HepG2 (cell line): Measurements from ENCODE around the gene PRR30. TPM values are rescaled to one million over a fixed set of nuclear protein-coding genes. Genes with fewer than 3 reads are reported as not detected.

Experiments used
- BORCS8-MEF2B ChIP-seq: sonication (generic); formaldehyde crosslinking; IDR thresholded peaks from 2 replicates; pipeline ENCODE4 v1.8.0; 2022; ENCODE audit warnings: mild to moderate bottlenecking, missing genetic modification reagents
- HDAC1 ChIP-seq: sonication (generic); formaldehyde crosslinking; IDR thresholded peaks from 2 replicates; pipeline ENCODE4 v1.5.1; 2020; ENCODE audit warnings: mild to moderate bottlenecking, missing genetic modification reagents
- HNRNPL ChIP-seq: fragments of 200-400 bp; formaldehyde crosslinking; IDR thresholded peaks from 2 replicates; pipeline ENCODE4 v1.6.1; 2017; ENCODE audit warnings: mild to moderate bottlenecking, low read depth, low read length
- IKZF4 ChIP-seq: sonication (generic); formaldehyde crosslinking; IDR thresholded peaks from 2 replicates; pipeline ENCODE4 v1.5.1; 2020; ENCODE audit warnings: borderline replicate concordance, mild to moderate bottlenecking, low read depth, missing genetic modification reagents; ENCODE audit errors: not compliant biosample characterization
- KAT2B ChIP-seq: fragments of 150-350 bp; IDR thresholded peaks from 2 replicates; pipeline ENCODE4 v1.6.1; 2014; ENCODE audit warnings: low read depth, low read length, borderline replicate concordance
- KLF13 ChIP-seq: sonication (generic); formaldehyde crosslinking; IDR thresholded peaks from 2 replicates; pipeline ENCODE4 v1.4.0; 2020; ENCODE audit warnings: mild to moderate bottlenecking, missing genetic modification reagents
- KMT2B ChIP-seq: IDR thresholded peaks from 2 replicates; pipeline ENCODE4 v1.6.1; 2016; ENCODE audit warnings: missing genetic modification reagents, missing compliant biosample characterization
- MED13 ChIP-seq: sonication (generic); formaldehyde crosslinking; IDR thresholded peaks from 2 replicates; pipeline ENCODE4 v1.5.0; 2020; ENCODE audit warnings: missing genetic modification reagents
- MTA3 ChIP-seq: sonication (generic); formaldehyde crosslinking; IDR thresholded peaks from 2 replicates; pipeline ENCODE4 v1.4.0; 2020; ENCODE audit warnings: missing genetic modification reagents
- PTBP1 ChIP-seq: fragments of 200-400 bp; formaldehyde crosslinking; IDR thresholded peaks from 2 replicates; pipeline ENCODE4 v1.6.1; 2018; ENCODE audit warnings: low read length, low read depth; ENCODE audit not compliant: poor library complexity, severe bottlenecking
- RELA ChIP-seq: sonication (generic); formaldehyde crosslinking; IDR thresholded peaks from 2 replicates; pipeline ENCODE4 v1.4.0; 2020; ENCODE audit warnings: missing genetic modification reagents
- SETDB1 ChIP-seq: sonication (generic); formaldehyde crosslinking; IDR thresholded peaks from 2 replicates; pipeline ENCODE4 v1.5.1; 2020; ENCODE audit warnings: missing genetic modification reagents, mild to moderate bottlenecking, borderline replicate concordance
- THYN1 ChIP-seq: sonication (generic); formaldehyde crosslinking; IDR thresholded peaks from 2 replicates; pipeline ENCODE4 v1.8.1; 2023; ENCODE audit warnings: low read depth, mild to moderate bottlenecking, moderate library complexity, missing genetic modification reagents, borderline replicate concordance
- ZNF30 ChIP-seq: sonication (generic); formaldehyde crosslinking; IDR thresholded peaks from 2 replicates; pipeline ENCODE4 v1.5.0; 2020; ENCODE audit warnings: mild to moderate bottlenecking, missing genetic modification reagents
- ZNF354B ChIP-seq: sonication (generic); formaldehyde crosslinking; IDR thresholded peaks from 2 replicates; pipeline ENCODE4 v1.8.0; 2022; ENCODE audit warnings: mild to moderate bottlenecking, missing genetic modification reagents
- ZNF530 ChIP-seq: sonication (generic); formaldehyde crosslinking; IDR thresholded peaks from 2 replicates; pipeline ENCODE4 v1.5.0; 2020; ENCODE audit warnings: low read depth, mild to moderate bottlenecking, missing genetic modification reagents
- ZNF543 ChIP-seq: sonication (generic); formaldehyde crosslinking; IDR thresholded peaks from 2 replicates; pipeline ENCODE4 v1.4.0; 2020; ENCODE audit warnings: mild to moderate bottlenecking, missing genetic modification reagents
- ZNF891 ChIP-seq: sonication (generic); formaldehyde crosslinking; IDR thresholded peaks from 2 replicates; pipeline ENCODE4 v1.5.0; 2020; ENCODE audit warnings: mild to moderate bottlenecking, missing genetic modification reagents
- ZSCAN12 ChIP-seq: sonication (generic); formaldehyde crosslinking; IDR thresholded peaks from 2 replicates; pipeline ENCODE4 v1.9.0; 2021; ENCODE audit warnings: mild to moderate bottlenecking, missing genetic modification reagents
- ZSCAN21 ChIP-seq: sonication (generic); formaldehyde crosslinking; IDR thresholded peaks from 2 replicates; pipeline ENCODE4 v1.8.0; 2022; ENCODE audit warnings: mild to moderate bottlenecking, missing genetic modification reagents, moderate library complexity, borderline replicate concordance
- ZSCAN31 ChIP-seq: sonication (generic); formaldehyde crosslinking; IDR thresholded peaks from 2 replicates; pipeline ENCODE4 v1.5.0; 2020; ENCODE audit warnings: low read depth, mild to moderate bottlenecking, missing genetic modification reagents
- polyA plus RNA-seq, 8 experiments: library from polyadenylated mRNA; depleted of rRNA in 3 of 8; stranded (reverse) in 7 of 8; unstranded in 1 of 8; fragments of >200 nt; fragmentation: Illumina TruSeq in 4 of 8; extraction: Trizol in 4 of 8; gene quantifications; 2 replicates each; pipeline versions ENCODE4 v1.2.1 to v1.2.3, GENCODE V29; 2011 to 2016; ENCODE audit warnings: low read depth in 4 of 8, missing spikeins in 1 of 8, mixed read lengths in 1 of 8; ENCODE audit not compliant: insufficient read depth in 1 of 8
- total RNA-seq, 5 experiments: library from RNA; depleted of rRNA; stranded (reverse); fragments of >200 nt; fragmentation: Illumina TruSeq; extraction: Trizol; gene quantifications; 2 replicates each; pipeline ENCODE4 v1.2.3, GENCODE V29; 2016; ENCODE audit warnings: low read depth in 1 of 5
- TF ChIP-seq, protein P1 (sequence below): sonication (generic); formaldehyde crosslinking; IDR thresholded peaks from 2 replicates; pipeline ENCODE4 v1.5.0; 2020; ENCODE audit warnings: missing genetic modification reagents
- TF ChIP-seq, protein P2 (sequence below): sonication (generic); formaldehyde crosslinking; IDR thresholded peaks from 2 replicates; pipeline ENCODE4 v1.4.0; 2020; ENCODE audit warnings: mild to moderate bottlenecking, missing genetic modification reagents
- TF ChIP-seq, protein P3 (sequence below): IDR thresholded peaks from 2 replicates; pipeline ENCODE4 v1.6.1; 2016; ENCODE audit warnings: missing biosample characterization, missing genetic modification reagents, low read depth
- TF ChIP-seq, protein P4 (sequence below): sonication (generic); formaldehyde crosslinking; conservative IDR thresholded peaks from 2 replicates; pipeline ENCODE4 v1.8.0; 2022; ENCODE audit warnings: missing genetic modification reagents

Gene PRR30
- total and polyA plus RNA-seq, 2 of the 13 experiments (the other 11 are each of a cell fraction or from before 2014, with no cell fraction given): not detected

DNA sequence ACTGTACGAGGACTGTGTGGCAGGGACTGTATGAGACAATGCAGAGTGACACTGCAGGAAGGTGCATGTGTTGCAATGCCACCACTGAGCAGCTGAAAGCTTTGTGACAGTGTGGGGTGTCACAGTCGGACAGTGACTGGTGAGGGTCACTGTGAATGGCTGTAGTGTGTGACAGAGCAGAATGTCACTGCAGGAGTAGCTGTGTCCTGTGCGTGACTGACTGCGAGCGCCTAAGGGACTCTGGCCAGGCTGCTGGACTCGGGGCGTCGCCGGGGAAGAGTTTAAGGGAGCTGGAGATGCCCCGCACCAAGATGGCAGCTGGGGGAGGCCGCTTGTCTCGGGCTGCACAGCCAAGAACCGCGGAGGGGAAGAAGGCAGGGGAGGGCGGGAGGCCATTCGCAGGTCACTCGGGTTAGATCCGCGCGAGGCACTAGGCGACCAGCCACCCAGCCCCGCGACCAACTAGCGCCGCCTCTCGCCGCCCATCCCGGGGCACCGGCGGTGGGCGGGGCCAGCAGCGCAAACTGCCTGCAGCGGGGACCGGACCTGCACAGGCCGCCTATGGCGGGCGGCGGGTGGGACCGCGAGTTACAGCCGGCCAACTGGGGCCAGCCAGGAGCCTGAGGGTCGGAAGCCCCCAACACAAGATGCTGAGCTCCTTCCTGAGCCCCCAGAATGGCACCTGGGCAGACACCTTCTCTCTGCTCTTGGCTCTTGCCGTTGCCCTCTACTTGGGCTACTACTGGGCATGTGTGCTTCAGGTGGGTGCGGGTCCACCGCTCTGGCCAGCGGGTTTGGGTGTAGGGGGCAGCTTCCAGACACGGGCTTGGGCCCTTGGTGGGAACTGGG, 15.7 kb downstream of the PRR30 start, which contains the start of gene ABHD1 (continued):
- TF ChIP-seq, protein P1, sequence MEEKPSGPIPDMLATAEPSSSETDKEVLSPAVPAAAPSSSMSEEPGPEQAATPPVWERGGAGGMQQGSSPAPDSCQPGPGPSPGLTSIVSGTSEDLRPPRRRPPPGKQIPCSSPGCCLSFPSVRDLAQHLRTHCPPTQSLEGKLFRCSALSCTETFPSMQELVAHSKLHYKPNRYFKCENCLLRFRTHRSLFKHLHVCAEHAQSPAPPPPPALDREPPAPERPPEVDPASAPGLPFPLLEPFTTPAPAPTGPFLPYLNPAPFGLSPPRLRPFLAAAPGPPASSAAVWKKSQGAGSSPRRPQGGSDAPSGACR (CRISPR knock-in tag): no peak
- TF ChIP-seq KAT2B: no peak
- no peak for TF ChIP-seq KMT2B
- 0 out of 2 replicates have a peak, but pooled peaks have one; percentile 14 for TF ChIP-seq KLF13 (CRISPR knock-in tag)
- TF ChIP-seq IKZF4 (CRISPR knock-in tag): no peak
- TF ChIP-seq HDAC1 (CRISPR knock-in tag): peak; percentile 87
- TF ChIP-seq, protein P2, sequence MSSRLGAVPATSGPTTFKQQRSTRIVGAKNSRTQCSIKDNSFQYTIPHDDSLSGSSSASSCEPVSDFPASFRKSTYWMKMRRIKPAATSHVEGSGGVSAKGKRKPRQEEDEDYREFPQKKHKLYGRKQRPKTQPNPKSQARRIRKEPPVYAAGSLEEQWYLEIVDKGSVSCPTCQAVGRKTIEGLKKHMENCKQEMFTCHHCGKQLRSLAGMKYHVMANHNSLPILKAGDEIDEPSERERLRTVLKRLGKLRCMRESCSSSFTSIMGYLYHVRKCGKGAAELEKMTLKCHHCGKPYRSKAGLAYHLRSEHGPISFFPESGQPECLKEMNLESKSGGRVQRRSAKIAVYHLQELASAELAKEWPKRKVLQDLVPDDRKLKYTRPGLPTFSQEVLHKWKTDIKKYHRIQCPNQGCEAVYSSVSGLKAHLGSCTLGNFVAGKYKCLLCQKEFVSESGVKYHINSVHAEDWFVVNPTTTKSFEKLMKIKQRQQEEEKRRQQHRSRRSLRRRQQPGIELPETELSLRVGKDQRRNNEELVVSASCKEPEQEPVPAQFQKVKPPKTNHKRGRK (CRISPR knock-in tag): no peak
- no peak for TF ChIP-seq SETDB1 (CRISPR knock-in tag)
- TF ChIP-seq, protein P3, sequence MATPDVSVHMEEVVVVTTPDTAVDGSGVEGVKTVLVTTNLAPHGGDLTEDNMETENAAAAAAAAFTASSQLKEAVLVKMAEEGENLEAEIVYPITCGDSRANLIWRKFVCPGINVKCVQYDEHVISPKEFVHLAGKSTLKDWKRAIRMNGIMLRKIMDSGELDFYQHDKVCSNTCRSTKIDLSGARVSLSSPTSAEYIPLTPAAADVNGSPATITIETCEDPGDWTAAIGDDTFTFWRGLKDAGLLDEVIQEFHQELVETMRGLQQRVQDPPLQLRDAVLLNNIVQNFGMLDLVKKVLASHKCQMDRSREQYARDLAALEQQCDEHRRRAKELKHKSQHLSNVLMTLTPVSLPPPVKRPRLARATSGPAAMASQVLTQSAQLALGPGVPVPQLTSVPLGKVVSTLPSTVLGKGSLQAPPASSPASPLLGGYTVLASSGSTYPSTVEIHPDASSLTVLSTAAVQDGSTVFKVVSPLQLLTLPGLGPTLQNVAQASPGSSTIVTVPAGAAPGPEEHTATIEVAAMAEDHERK: no peak
- 0 out of 2 replicates have a peak, but pooled peaks have one; percentile 86 for TF ChIP-seq ZSCAN21 (CRISPR knock-in tag)
- no peak for TF ChIP-seq PTBP1
- TF ChIP-seq MED13 (CRISPR knock-in tag): no peak
- 0 out of 2 replicates have a peak, but pooled peaks have one; percentile 52 for TF ChIP-seq HNRNPL
- no peak for TF ChIP-seq THYN1 (CRISPR knock-in tag)
- TF ChIP-seq ZNF543 (CRISPR knock-in tag): peak; percentile 81; the same call in 1 of the 2 replicates
- TF ChIP-seq ZNF354B (CRISPR knock-in tag): no peak
- TF ChIP-seq BORCS8-MEF2B: no peak
- no peak for TF ChIP-seq MTA3 (CRISPR knock-in tag)
- no peak for TF ChIP-seq ZSCAN12 (CRISPR knock-in tag)
- peak; percentile 65; the same call in 1 of the 2 replicates for TF ChIP-seq ZSCAN31 (CRISPR knock-in tag)
- TF ChIP-seq ZNF530 (CRISPR knock-in tag): no peak
- no peak for TF ChIP-seq ZNF30 (CRISPR knock-in tag)
- TF ChIP-seq, protein P4, sequence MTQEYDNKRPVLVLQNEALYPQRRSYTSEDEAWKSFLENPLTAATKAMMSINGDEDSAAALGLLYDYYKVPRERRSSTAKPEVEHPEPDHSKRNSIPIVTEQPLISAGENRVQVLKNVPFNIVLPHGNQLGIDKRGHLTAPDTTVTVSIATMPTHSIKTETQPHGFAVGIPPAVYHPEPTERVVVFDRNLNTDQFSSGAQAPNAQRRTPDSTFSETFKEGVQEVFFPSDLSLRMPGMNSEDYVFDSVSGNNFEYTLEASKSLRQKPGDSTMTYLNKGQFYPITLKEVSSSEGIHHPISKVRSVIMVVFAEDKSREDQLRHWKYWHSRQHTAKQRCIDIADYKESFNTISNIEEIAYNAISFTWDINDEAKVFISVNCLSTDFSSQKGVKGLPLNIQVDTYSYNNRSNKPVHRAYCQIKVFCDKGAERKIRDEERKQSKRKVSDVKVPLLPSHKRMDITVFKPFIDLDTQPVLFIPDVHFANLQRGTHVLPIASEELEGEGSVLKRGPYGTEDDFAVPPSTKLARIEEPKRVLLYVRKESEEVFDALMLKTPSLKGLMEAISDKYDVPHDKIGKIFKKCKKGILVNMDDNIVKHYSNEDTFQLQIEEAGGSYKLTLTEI (CRISPR knock-in tag): no peak
- TF ChIP-seq RELA: 0 out of 2 replicates have a peak, but pooled peaks have one; percentile 32
- no peak for TF ChIP-seq ZNF891 (CRISPR knock-in tag)
